Stimulated activated CD8-positive, alpha-beta memory T cell treated with anti-CD3 and anti-CD28 coated beads, Interleukin-2, amount 100 ng/mL, for 1 hour (primary cell): ENCODE measurements around the gene EXOC3.

Experiments used
- DNase-seq, 2 donors: peaks; one replicate each; pipeline ENCODE4 v3.0.0-alpha.2; 2020; ENCODE audit warnings: low read depth in 2 of 2

The EXOC3 gene

GRCh38 chr5:456351-457194 lies 13.6 kb downstream of the EXOC3 start:
- DNase-seq: no peak

GRCh38 chr5:457195-457961 lies 14.4 kb downstream of the EXOC3 start:
- DNase-seq: no peak

- no peak for DNase-seq
Observed at GRCh38 chr5:458547-459353, 15.8 kb downstream of the EXOC3 start.

GRCh38 chr5:459562-460272 lies 16.7 kb downstream of the EXOC3 start:
- no peak for DNase-seq

- no peak for DNase-seq
Observed at GRCh38 chr5:460273-460625, 17.3 kb downstream of the EXOC3 start.

GRCh38 chr5:462051-462481 lies 19.1 kb downstream of the EXOC3 start:
- no peak for DNase-seq

- no peak for DNase-seq
Observed at GRCh38 chr5:463301-463700, 20.3 kb downstream of the EXOC3 start.

GRCh38 chr5:463952-464351 lies 21.0 kb downstream of the EXOC3 start:
- DNase-seq: peak in 1 of 2 donors; percentile 47

- no peak for DNase-seq
Observed at GRCh38 chr5:464446-464842, 21.5 kb downstream of the EXOC3 start.

GRCh38 chr5:464843-465590 lies 22.0 kb downstream of the EXOC3 start:
- no peak for DNase-seq

GRCh38 chr5:465591-466403 lies 22.8 kb downstream of the EXOC3 start:
- DNase-seq: no peak

- no peak for DNase-seq
Observed at GRCh38 chr5:466661-467310, 23.8 kb downstream of the EXOC3 start.

GRCh38 chr5:468401-468800 lies 25.4 kb downstream of the EXOC3 start:
- no peak for DNase-seq

- no peak for DNase-seq
Observed at GRCh38 chr5:469752-470483, 26.9 kb downstream of the EXOC3 start.

- DNase-seq: no peak
Observed at GRCh38 chr5:470961-471749, 28.2 kb downstream of the EXOC3 start.

- no peak for DNase-seq
Observed at GRCh38 chr5:471750-472058, 28.7 kb downstream of the EXOC3 start.

GRCh38 chr5:472076-472655 lies 29.2 kb downstream of the EXOC3 start:
- no peak for DNase-seq
